ENCODE results near the gene NAP1L4.

NAP1L4 gene

GRCh38 chr11:2995893-2996554 lies 3.9 kb upstream of the NAP1L4 start:
- H3K9me3 ChIP-seq (ENCODE audit: control insufficient read depth in 1 of 2, low read length in 2 of 2): no peaks in the 10 kb centered on the region
- H3K9ac ChIP-seq (ENCODE audit: low read depth in 1 of 2, low read length in 2 of 2): no peak overlapping the region
- H3K4me1 ChIP-seq (ENCODE audit: control insufficient read depth in 1 of 2, insufficient read depth in 2 of 2, low read length in 2 of 2): peaks cover 5 to 10% of the 10 kb centered on the region in 2 donors
- no peak overlapping the region for H3K27ac ChIP-seq (ENCODE audit: low read depth, low read length)
- H3K4me3 ChIP-seq (ENCODE audit: low read depth in 1 of 2, low read length in 2 of 2): no peak overlapping the region
- peaks cover 11 to 12% of the 10 kb centered on the region in 2 donors for H3K36me3 ChIP-seq (ENCODE audit: control insufficient read depth in 1 of 2, insufficient read depth in 2 of 2, low read length in 2 of 2)
- H3K27me3 ChIP-seq (ENCODE audit: control insufficient read depth in 1 of 2, insufficient read depth in 2 of 2, low read length in 2 of 2): no peaks in the 10 kb centered on the region

- Histone ChIP-seq H3K4me1 (ENCODE audit: control insufficient read depth in 1 of 2, insufficient read depth in 2 of 2, low read length in 2 of 2) (peaks cover 10 to 13% of the 10 kb centered on the region in 2 donors), H3K36me3 (ENCODE audit: control insufficient read depth in 1 of 2, insufficient read depth in 2 of 2, low read length in 2 of 2) (peaks cover 3 to 7% of the 10 kb centered on the region in 2 donors), H3K9me3 (ENCODE audit: control insufficient read depth in 1 of 2, low read length in 2 of 2) (no peaks in the 10 kb centered on the region), H3K9ac (ENCODE audit: low read depth in 1 of 2, low read length in 2 of 2) (no peak overlapping the region), H3K27ac (ENCODE audit: low read depth, low read length) (no peak overlapping the region), H3K4me3 (ENCODE audit: low read depth in 1 of 2, low read length in 2 of 2) (no peak overlapping the region), H3K27me3 (ENCODE audit: control insufficient read depth in 1 of 2, insufficient read depth in 2 of 2, low read length in 2 of 2) (no peaks in the 10 kb centered on the region)
These were observed 3.0 kb upstream of the NAP1L4 start for GRCh38 chr11:2995031-2995561.

- Histone ChIP-seq H3K27ac (ENCODE audit: low read depth, low read length) (no peak overlapping the region), H3K4me3 (ENCODE audit: low read depth in 1 of 2, low read length in 2 of 2) (no peak overlapping the region), H3K9ac (ENCODE audit: low read depth in 1 of 2, low read length in 2 of 2) (no peak overlapping the region), H3K36me3 (ENCODE audit: control insufficient read depth in 1 of 2, insufficient read depth in 2 of 2, low read length in 2 of 2) (peaks cover 0 to 1% of the 10 kb centered on the region in 2 donors), H3K9me3 (ENCODE audit: control insufficient read depth in 1 of 2, low read length in 2 of 2) (no peaks in the 10 kb centered on the region), H3K4me1 (ENCODE audit: control insufficient read depth in 1 of 2, insufficient read depth in 2 of 2, low read length in 2 of 2) (peaks cover 18 to 19% of the 10 kb centered on the region in 2 donors), H3K27me3 (ENCODE audit: control insufficient read depth in 1 of 2, insufficient read depth in 2 of 2, low read length in 2 of 2) (no peaks in the 10 kb centered on the region)
These were observed 2.2 kb upstream of the NAP1L4 start for GRCh38 chr11:2994336-2994730.

- peak overlapping the region; percentile 32 to 70 for H3K9ac ChIP-seq (ENCODE audit: low read depth in 1 of 2, low read length in 2 of 2)
- peak overlapping the region; percentile 79 to 94 for H3K4me3 ChIP-seq (ENCODE audit: low read depth in 1 of 2, low read length in 2 of 2)
- no peaks in the 10 kb centered on the region for H3K9me3 ChIP-seq (ENCODE audit: control insufficient read depth in 1 of 2, low read length in 2 of 2)
- H3K27me3 ChIP-seq (ENCODE audit: control insufficient read depth in 1 of 2, insufficient read depth in 2 of 2, low read length in 2 of 2): no peaks in the 10 kb centered on the region
- H3K27ac ChIP-seq (ENCODE audit: low read depth, low read length): no peak overlapping the region
- peaks cover 31 to 33% of the 10 kb centered on the region in 2 donors for H3K4me1 ChIP-seq (ENCODE audit: control insufficient read depth in 1 of 2, insufficient read depth in 2 of 2, low read length in 2 of 2)
- H3K36me3 ChIP-seq (ENCODE audit: control insufficient read depth in 1 of 2, insufficient read depth in 2 of 2, low read length in 2 of 2): no peaks in the 10 kb centered on the region
These were observed 832 bp upstream of the NAP1L4 start for GRCh38 chr11:2992997-2993325.

GRCh38 chr11:2991452-2992233 lies 486 bp downstream of the NAP1L4 start:
- no peaks in the 10 kb centered on the region for H3K36me3 ChIP-seq (ENCODE audit: control insufficient read depth in 1 of 2, insufficient read depth in 2 of 2, low read length in 2 of 2)
- no peaks in the 10 kb centered on the region for H3K9me3 ChIP-seq (ENCODE audit: control insufficient read depth in 1 of 2, low read length in 2 of 2)
- H3K4me3 ChIP-seq (ENCODE audit: low read depth in 1 of 2, low read length in 2 of 2): peak overlapping the region; percentile 84 to 94
- peaks cover 35 to 38% of the 10 kb centered on the region in 2 donors for H3K4me1 ChIP-seq (ENCODE audit: control insufficient read depth in 1 of 2, insufficient read depth in 2 of 2, low read length in 2 of 2)
- H3K27me3 ChIP-seq (ENCODE audit: control insufficient read depth in 1 of 2, insufficient read depth in 2 of 2, low read length in 2 of 2): no peaks in the 10 kb centered on the region
- H3K27ac ChIP-seq (ENCODE audit: low read depth, low read length): peak overlapping the region; percentile 94
- H3K9ac ChIP-seq (ENCODE audit: low read depth in 1 of 2, low read length in 2 of 2): peak overlapping the region; percentile 88 to 89

- H3K4me1 ChIP-seq (ENCODE audit: control insufficient read depth in 1 of 2, insufficient read depth in 2 of 2, low read length in 2 of 2): peaks cover 35 to 38% of the 10 kb centered on the region in 2 donors
- H3K9ac ChIP-seq (ENCODE audit: low read depth in 1 of 2, low read length in 2 of 2): peak overlapping the region; percentile 88 to 89
These were observed 1.3 kb downstream of the NAP1L4 start for GRCh38 chr11:2990617-2991451.

GRCh38 chr11:2989551-2989950 lies 2.6 kb downstream of the NAP1L4 start:
- Histone ChIP-seq H3K27ac (ENCODE audit: low read depth, low read length) (no peak overlapping the region), H3K4me3 (ENCODE audit: low read depth in 1 of 2, low read length in 2 of 2) (peak overlapping the region; percentile 84 to 94), H3K36me3 (ENCODE audit: control insufficient read depth in 1 of 2, insufficient read depth in 2 of 2, low read length in 2 of 2) (peaks cover 0 to 2% of the 10 kb centered on the region in 2 donors), H3K27me3 (ENCODE audit: control insufficient read depth in 1 of 2, insufficient read depth in 2 of 2, low read length in 2 of 2) (no peaks in the 10 kb centered on the region), H3K9ac (ENCODE audit: low read depth in 1 of 2, low read length in 2 of 2) (peak overlapping the region; percentile 88 to 89), H3K4me1 (ENCODE audit: control insufficient read depth in 1 of 2, insufficient read depth in 2 of 2, low read length in 2 of 2) (peaks cover 35 to 38% of the 10 kb centered on the region in 2 donors), H3K9me3 (ENCODE audit: control insufficient read depth in 1 of 2, low read length in 2 of 2) (no peaks in the 10 kb centered on the region)

More at GRCh38 chr11:2990617-2991451, 1.3 kb downstream of the NAP1L4 start:
- H3K27ac ChIP-seq (ENCODE audit: low read depth, low read length): peak overlapping the region; percentile 94
- H3K27me3 ChIP-seq (ENCODE audit: control insufficient read depth in 1 of 2, insufficient read depth in 2 of 2, low read length in 2 of 2): no peaks in the 10 kb centered on the region
- no peaks in the 10 kb centered on the region for H3K9me3 ChIP-seq (ENCODE audit: control insufficient read depth in 1 of 2, low read length in 2 of 2)
- H3K4me3 ChIP-seq (ENCODE audit: low read depth in 1 of 2, low read length in 2 of 2): peak overlapping the region; percentile 84 to 94
- no peaks in the 10 kb centered on the region for H3K36me3 ChIP-seq (ENCODE audit: control insufficient read depth in 1 of 2, insufficient read depth in 2 of 2, low read length in 2 of 2)

GRCh38 chr11:2989006-2989405 lies 3.1 kb downstream of the NAP1L4 start:
- Histone ChIP-seq H3K9me3 (ENCODE audit: control insufficient read depth in 1 of 2, low read length in 2 of 2) (no peaks in the 10 kb centered on the region), H3K36me3 (ENCODE audit: control insufficient read depth in 1 of 2, insufficient read depth in 2 of 2, low read length in 2 of 2) (peaks cover 0 to 4% of the 10 kb centered on the region in 2 donors), H3K27me3 (ENCODE audit: control insufficient read depth in 1 of 2, insufficient read depth in 2 of 2, low read length in 2 of 2) (no peaks in the 10 kb centered on the region), H3K27ac (ENCODE audit: low read depth, low read length) (peak overlapping the region; percentile 27), H3K9ac (ENCODE audit: low read depth in 1 of 2, low read length in 2 of 2) (peak overlapping the region; percentile 59 to 88), H3K4me3 (ENCODE audit: low read depth in 1 of 2, low read length in 2 of 2) (peak overlapping the region; percentile 84 to 94), H3K4me1 (ENCODE audit: control insufficient read depth in 1 of 2, insufficient read depth in 2 of 2, low read length in 2 of 2) (peaks cover 35 to 38% of the 10 kb centered on the region in 2 donors)

GRCh38 chr11:2987881-2988861 lies 4.0 kb downstream of the NAP1L4 start:
- no peak overlapping the region for H3K27ac ChIP-seq (ENCODE audit: low read depth, low read length)
- H3K9ac ChIP-seq (ENCODE audit: low read depth in 1 of 2, low read length in 2 of 2): peak overlapping the region; percentile 59 to 88
- peak overlapping the region; percentile 84 to 94 for H3K4me3 ChIP-seq (ENCODE audit: low read depth in 1 of 2, low read length in 2 of 2)
- peaks cover 36 to 43% of the 10 kb centered on the region in 2 donors for H3K4me1 ChIP-seq (ENCODE audit: control insufficient read depth in 1 of 2, insufficient read depth in 2 of 2, low read length in 2 of 2)
- no peaks in the 10 kb centered on the region for H3K9me3 ChIP-seq (ENCODE audit: control insufficient read depth in 1 of 2, low read length in 2 of 2)
- H3K27me3 ChIP-seq (ENCODE audit: control insufficient read depth in 1 of 2, insufficient read depth in 2 of 2, low read length in 2 of 2): no peaks in the 10 kb centered on the region
- peaks cover 0 to 4% of the 10 kb centered on the region in 2 donors for H3K36me3 ChIP-seq (ENCODE audit: control insufficient read depth in 1 of 2, insufficient read depth in 2 of 2, low read length in 2 of 2)
